Endothelial cell of umbilical vein (primary cell): Measurements from ENCODE around the gene TEX264.

Source experiments
- CTCF ChIP-seq, 2 donors: IDR thresholded peaks; 1 replicate in 1 of 2; 2 replicates in 1 of 2; pipeline ENCODE4 v1.5.1; 2011; ENCODE audit warnings: low read length in 2 of 2, mild to moderate bottlenecking in 2 of 2, moderate library complexity in 2 of 2, control low read depth in 1 of 2, inconsistent platforms in 1 of 2, low read depth in 1 of 2; ENCODE audit not compliant: insufficient read depth in 1 of 2; ENCODE audit errors: extremely low read depth in 1 of 2
- EZH2 ChIP-seq: IDR thresholded peaks from 2 replicates; pipeline ENCODE4 v1.6.1; 2012; ENCODE audit warnings: borderline replicate concordance, low read depth, mild to moderate bottlenecking, moderate library complexity, low read length, inconsistent platforms; ENCODE audit not compliant: severe bottlenecking
- JUN ChIP-seq: IDR thresholded peaks from 2 replicates; pipeline ENCODE4 v1.6.1; 2011; ENCODE audit warnings: borderline replicate concordance, low read depth; ENCODE audit not compliant: insufficient read length, insufficient read depth
- POLR2A ChIP-seq: IDR thresholded peaks from 2 replicates; pipeline ENCODE4 v1.6.1; 2012; ENCODE audit warnings: low read depth, mild to moderate bottlenecking, control low read depth, low read length

- TF ChIP-seq CTCF (IDR thresholded peaks at IDR 0.05; ENCODE audit: extremely low read depth in 1 of 2, insufficient read depth in 1 of 2, low read depth in 1 of 2, low read length in 2 of 2) (no peak), JUN (no peak), POLR2A (no peak), EZH2 (no peak)
Measured at GRCh38 chr3:51679318-51679717, 8.3 kb downstream of the TEX264 start.
